ENCODE measurements around the gene WDR43.
"Not testable (repeated sequence)": the region's sequence is repeated elsewhere in the genome, so short reads cannot be mapped to it uniquely, and the experiment has no call there.

Gene WDR43

GRCh38 chr2:28970464-28971160, 76.1 kb downstream of the WDR43 start:
- no peak for DNase-seq (ENCODE audit: low read depth)

GRCh38 chr2:28972778-28973335, 78.4 kb downstream of the WDR43 start:
- DNase-seq (ENCODE audit: low read depth): no peak

GRCh38 chr2:28974252-28974651, 79.8 kb downstream of the WDR43 start:
- no peak for DNase-seq (ENCODE audit: low read depth)

- DNase-seq (ENCODE audit: low read depth): no peak
Measured at GRCh38 chr2:28975671-28976070, 81.2 kb downstream of the WDR43 start.

GRCh38 chr2:28976584-28976983, 82.1 kb downstream of the WDR43 start:
- no peak for DNase-seq (ENCODE audit: low read depth)

- DNase-seq (ENCODE audit: low read depth): no peak
Measured at GRCh38 chr2:28977176-28977875, 82.9 kb downstream of the WDR43 start.

- DNase-seq (ENCODE audit: low read depth): not testable (repeated sequence)
Measured at GRCh38 chr2:28978001-28978400, 83.5 kb downstream of the WDR43 start.

GRCh38 chr2:28978606-28979005, 84.1 kb downstream of the WDR43 start:
- no peak for DNase-seq (ENCODE audit: low read depth)

- no peak for DNase-seq (ENCODE audit: low read depth)
Measured at GRCh38 chr2:28979041-28979440, 84.6 kb downstream of the WDR43 start.

GRCh38 chr2:28979576-28980366, 85.3 kb downstream of the WDR43 start:
- no peak for DNase-seq (ENCODE audit: low read depth)

- no peak for DNase-seq (ENCODE audit: low read depth)
Measured at GRCh38 chr2:28980368-28981015, 86.0 kb downstream of the WDR43 start.

- no peak for DNase-seq (ENCODE audit: low read depth)
Measured at GRCh38 chr2:28981016-28981441, 86.6 kb downstream of the WDR43 start, which contains the start of gene TOGARAM2. TSS of gene TOGARAM2 (plus strand) at chr2:28981298. CDS start at chr2:28994835, 13,537 bp downstream.

- no peak for DNase-seq (ENCODE audit: low read depth)
Measured at GRCh38 chr2:28981620-28982376, 87.3 kb downstream of the WDR43 start.

- DNase-seq (ENCODE audit: low read depth): no peak
Measured at GRCh38 chr2:28982381-28982950, 88.0 kb downstream of the WDR43 start.

- DNase-seq (ENCODE audit: low read depth): no peak
Measured at GRCh38 chr2:28986429-28986828, 92.0 kb downstream of the WDR43 start.

- DNase-seq (ENCODE audit: low read depth): no peak
Measured at GRCh38 chr2:28989973-28990372, 95.5 kb downstream of the WDR43 start.

GRCh38 chr2:28990445-28990844, 96.0 kb downstream of the WDR43 start:
- no peak for DNase-seq (ENCODE audit: low read depth)

GRCh38 chr2:28991021-28991420, 96.6 kb downstream of the WDR43 start:
- no peak for DNase-seq (ENCODE audit: low read depth)

- DNase-seq (ENCODE audit: low read depth): no peak
Measured at GRCh38 chr2:28991460-28991859, 97.0 kb downstream of the WDR43 start.

GRCh38 chr2:28993206-28993960, 98.9 kb downstream of the WDR43 start:
- no peak for DNase-seq (ENCODE audit: low read depth)

Data from CMK (cell line).